ENCODE results near the gene PSMG3. TPM values are rescaled to one million over a fixed set of nuclear protein-coding genes. Genes with fewer than 3 reads are reported as not detected.

PSMG3 gene
- total and polyA plus RNA-seq, 2 donors (not counting 3 experiments of a cell fraction or from before 2014, with no cell fraction given): 25.5 to 49.7 TPM

GRCh38 chr7:1561036-1561940 lies 8.5 kb downstream of the PSMG3 start:
- H3K27me3 ChIP-seq (ENCODE audit: control insufficient read depth in 2 of 2, insufficient read depth in 2 of 2, low read length in 2 of 2): no peaks in the 10 kb centered on the region
- H3K79me2 ChIP-seq (ENCODE audit: control insufficient read depth, insufficient read depth, low read length): no peaks in the 10 kb centered on the region
- no peaks in the 10 kb centered on the region for H3K4me1 ChIP-seq (ENCODE audit: control insufficient read depth, extremely low read depth, insufficient read depth, low read length)
- no peak for DNase-seq (ENCODE audit: low read depth, low spot score)
- H3K4me2 ChIP-seq (ENCODE audit: insufficient read depth, low read length): no peak overlapping the region
- TF ChIP-seq GATA2 (IDR thresholded peaks at IDR 0.05; ENCODE audit: insufficient read depth, insufficient read length, low read depth, low read length): no peak
- no peak for TF ChIP-seq POLR2A (IDR thresholded peaks at IDR 0.05; ENCODE audit: low read depth, low read length)
- TF ChIP-seq POLR2AphosphoS5 (IDR thresholded peaks at IDR 0.05; ENCODE audit: insufficient read depth, low read depth, low read length): no peak
- TF ChIP-seq EZH2 (IDR thresholded peaks at IDR 0.05; ENCODE audit: borderline replicate concordance, low read depth, low read length, severe bottlenecking): no peak
- TF ChIP-seq, protein P1, sequence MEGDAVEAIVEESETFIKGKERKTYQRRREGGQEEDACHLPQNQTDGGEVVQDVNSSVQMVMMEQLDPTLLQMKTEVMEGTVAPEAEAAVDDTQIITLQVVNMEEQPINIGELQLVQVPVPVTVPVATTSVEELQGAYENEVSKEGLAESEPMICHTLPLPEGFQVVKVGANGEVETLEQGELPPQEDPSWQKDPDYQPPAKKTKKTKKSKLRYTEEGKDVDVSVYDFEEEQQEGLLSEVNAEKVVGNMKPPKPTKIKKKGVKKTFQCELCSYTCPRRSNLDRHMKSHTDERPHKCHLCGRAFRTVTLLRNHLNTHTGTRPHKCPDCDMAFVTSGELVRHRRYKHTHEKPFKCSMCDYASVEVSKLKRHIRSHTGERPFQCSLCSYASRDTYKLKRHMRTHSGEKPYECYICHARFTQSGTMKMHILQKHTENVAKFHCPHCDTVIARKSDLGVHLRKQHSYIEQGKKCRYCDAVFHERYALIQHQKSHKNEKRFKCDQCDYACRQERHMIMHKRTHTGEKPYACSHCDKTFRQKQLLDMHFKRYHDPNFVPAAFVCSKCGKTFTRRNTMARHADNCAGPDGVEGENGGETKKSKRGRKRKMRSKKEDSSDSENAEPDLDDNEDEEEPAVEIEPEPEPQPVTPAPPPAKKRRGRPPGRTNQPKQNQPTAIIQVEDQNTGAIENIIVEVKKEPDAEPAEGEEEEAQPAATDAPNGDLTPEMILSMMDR (IDR thresholded peaks at IDR 0.05; ENCODE audit: extremely low read depth in 1 of 2, insufficient read depth in 1 of 2, low read depth in 1 of 2, low read length in 2 of 2): no peak
- no peak for TF ChIP-seq JUN (IDR thresholded peaks at IDR 0.05; ENCODE audit: borderline replicate concordance, insufficient read depth, insufficient read length, low read depth)
- no peak for TF ChIP-seq MYC (IDR thresholded peaks at IDR 0.05; ENCODE audit: low read depth, low read length)
- no peak overlapping the region for H3K4me3 ChIP-seq (replicated peaks in 1 of 3; ENCODE audit: insufficient read depth in 1 of 3, low read depth in 1 of 3, low read length in 3 of 3)
- no peaks in the 10 kb centered on the region for H4K20me1 ChIP-seq (replicated peaks; ENCODE audit: control insufficient read depth, extremely low read depth, insufficient read depth, low read length)
- no TSS peak for BruUV-seq (replicated peaks)
- H2AFZ ChIP-seq (ENCODE audit: low read depth, low read length): no peak overlapping the region
- H3K9ac ChIP-seq (replicated peaks; ENCODE audit: extremely low read depth, insufficient read depth, low read length): no peak overlapping the region
- FAIRE-seq: no peak
- CTCF ChIA-PET: interaction anchor here (0.6 to 1.4 kb wide), 2 partner anchors 9 to 13 kb away, joined by 3 to 5 read pairs; no protein-coding TSS in a partner anchor
- dilution Hi-C loops (cut with MboI; ENCODE audit: extremely low pct_ligation_motif_present, low sequenced_read_pairs) (no loop called here), intact Hi-C loops (cut with micrococcal nuclease) (no loop called here)
- no peaks in the 10 kb centered on the region for H3K9me1 ChIP-seq (replicated peaks; ENCODE audit: control insufficient read depth, extremely low read depth, insufficient read depth, low read length)
- H3K36me3 ChIP-seq (ENCODE audit: control insufficient read depth in 2 of 2, extremely low read depth in 1 of 2, insufficient read depth in 2 of 2, low read length in 2 of 2): no peaks in the 10 kb centered on the region
- POLR2A ChIA-PET: no interaction called here
- H3K27ac ChIP-seq (ENCODE audit: insufficient read depth, low read depth, low read length): no peak overlapping the region
- H3K9me3 ChIP-seq (replicated peaks; ENCODE audit: control insufficient read depth, insufficient read depth, low read length): no peaks in the 10 kb centered on the region
